A673 (cell line): Measurements from ENCODE around the gene ZFYVE21. TPM values are rescaled to one million over a fixed set of nuclear protein-coding genes. Genes with fewer than 3 reads are reported as not detected.

ENCODE experiments used
- BruUV-seq: library from RNA; stranded (reverse); fragments of 400-500 nt; replicated peaks from 2 replicates; lab custom pipeline; 2021; lab: Mats Ljungman, UMichigan
- CTCF ChIA-PET: fragments of 300-600 bp; sonication (Branson Sonifier 250); formaldehyde crosslinking; loops from one replicate; lab custom pipeline; 2022; ENCODE audit warnings: antibody characterized with exemption; lab: Charles Lee
- POLR2A ChIA-PET: fragments of 300-600 bp; sonication (Branson Sonifier 250); formaldehyde crosslinking; loops from one replicate; lab custom pipeline; 2022; ENCODE audit warnings: antibody characterized with exemption; ENCODE audit not compliant: low non-redundant PET; lab: Charles Lee
- DNase-seq: peaks from one replicate; pipeline ENCODE4 v3.0.0-alpha.2; 2015; ENCODE audit warnings: low spot score
- H3K27ac ChIP-seq: fragments of 200-600 bp; sonication (generic); 2 replicates; pipeline ENCODE4 v1.5.1; 2016; ENCODE audit warnings: mixed run types, low read depth, mild to moderate bottlenecking, mixed read lengths, antibody characterized with exemption, low read length; ENCODE audit not compliant: poor library complexity, severe bottlenecking
- H3K27me3 ChIP-seq: fragments of 200-600 bp; sonication (generic); replicated peaks from 2 replicates; pipeline ENCODE4 v1.6.1; 2017; ENCODE audit warnings: mixed run types, low read depth, mild to moderate bottlenecking, mixed read lengths, antibody characterized with exemption, low read length; ENCODE audit not compliant: insufficient read depth, poor library complexity
- H3K36me3 ChIP-seq: fragments of 200-600 bp; sonication (generic); 2 replicates; pipeline ENCODE4 v1.6.1; 2016; ENCODE audit warnings: mixed run types, mild to moderate bottlenecking, mixed read lengths, antibody characterized with exemption, low read length; ENCODE audit not compliant: insufficient read depth, poor library complexity, severe bottlenecking
- H3K4me1 ChIP-seq: fragments of 200-600 bp; sonication (generic); 2 replicates; pipeline ENCODE4 v1.6.1; 2017; ENCODE audit warnings: mixed run types, mild to moderate bottlenecking, mixed read lengths, antibody characterized with exemption, low read length; ENCODE audit not compliant: insufficient read depth, poor library complexity, severe bottlenecking
- H3K4me3 ChIP-seq: fragments of 200-600 bp; sonication (generic); 2 replicates; pipeline ENCODE4 v1.5.1; 2016; ENCODE audit warnings: low read depth, mixed run types, mild to moderate bottlenecking, mixed read lengths, low read length; ENCODE audit not compliant: poor library complexity, severe bottlenecking
- H3K9me3 ChIP-seq: fragments of 200-600 bp; sonication (generic); 2 replicates; pipeline ENCODE4 v1.6.1; 2016; ENCODE audit warnings: mixed run types, low read depth, mild to moderate bottlenecking, mixed read lengths, antibody characterized with exemption, low read length; ENCODE audit not compliant: poor library complexity, severe bottlenecking
- EZH2 ChIP-seq: fragments of 200-600 bp; sonication (generic); IDR thresholded peaks from 2 replicates; pipeline ENCODE4 v1.6.1; 2017; ENCODE audit warnings: borderline replicate concordance, low read depth, mild to moderate bottlenecking, mixed read lengths, antibody characterized with exemption, low read length; ENCODE audit not compliant: poor library complexity, severe bottlenecking
- intact Hi-C: fragments of 100-400 bp; cut with micrococcal nuclease; formaldehyde crosslinking; loops from one replicate; pipeline ENCODE4 v1.10.0; 2022; ENCODE audit not compliant: unreplicated experiment
- total RNA-seq: library from RNA; stranded (reverse); gene quantifications from 2 replicates; pipeline ENCODE4 v1.2.3, GENCODE V29; 2021
- TF ChIP-seq, protein P1 (sequence below): fragments of 300-800, 200-600 bp; sonication (generic); conservative IDR thresholded peaks from 2 replicates; pipeline ENCODE4 v1.5.1; 2017; ENCODE audit warnings: low read depth, mild to moderate bottlenecking, antibody characterized with exemption, low read length, moderate library complexity, mixed read lengths

Gene ZFYVE21
- total RNA-seq, 1 experiment from 2014 or later = 35.7 TPM

DNA sequence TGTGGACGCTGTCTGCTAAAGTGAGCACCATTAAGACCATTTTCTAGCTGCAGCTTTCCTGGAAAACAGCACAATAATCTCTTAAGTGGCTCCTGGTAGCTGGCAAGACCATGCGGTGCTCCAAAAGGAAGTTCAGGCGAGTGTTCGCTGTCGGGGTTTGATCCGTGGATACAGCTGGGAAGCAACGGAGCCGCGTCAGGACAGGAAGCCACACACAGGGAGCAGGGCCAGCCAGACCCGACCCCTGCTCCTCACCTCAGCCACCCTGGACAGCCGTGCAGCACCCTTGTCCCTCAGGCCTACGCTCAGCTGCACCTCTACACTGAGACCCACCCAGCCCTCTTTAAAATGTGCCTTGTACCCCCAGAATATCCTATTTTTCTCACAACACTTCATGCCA, 19.4 kb downstream of the ZFYVE21 start:
- no peak overlapping the region for H3K4me3 ChIP-seq
- intact Hi-C loops = no loop called here
- ChIA-PET CTCF (no interaction called here), POLR2A (no interaction called here)
- no TSS peak for BruUV-seq
- no peak overlapping the region for H3K27ac ChIP-seq
- peaks cover 16% of the 10 kb centered on the region for H3K36me3 ChIP-seq
- TF ChIP-seq, protein P1, sequence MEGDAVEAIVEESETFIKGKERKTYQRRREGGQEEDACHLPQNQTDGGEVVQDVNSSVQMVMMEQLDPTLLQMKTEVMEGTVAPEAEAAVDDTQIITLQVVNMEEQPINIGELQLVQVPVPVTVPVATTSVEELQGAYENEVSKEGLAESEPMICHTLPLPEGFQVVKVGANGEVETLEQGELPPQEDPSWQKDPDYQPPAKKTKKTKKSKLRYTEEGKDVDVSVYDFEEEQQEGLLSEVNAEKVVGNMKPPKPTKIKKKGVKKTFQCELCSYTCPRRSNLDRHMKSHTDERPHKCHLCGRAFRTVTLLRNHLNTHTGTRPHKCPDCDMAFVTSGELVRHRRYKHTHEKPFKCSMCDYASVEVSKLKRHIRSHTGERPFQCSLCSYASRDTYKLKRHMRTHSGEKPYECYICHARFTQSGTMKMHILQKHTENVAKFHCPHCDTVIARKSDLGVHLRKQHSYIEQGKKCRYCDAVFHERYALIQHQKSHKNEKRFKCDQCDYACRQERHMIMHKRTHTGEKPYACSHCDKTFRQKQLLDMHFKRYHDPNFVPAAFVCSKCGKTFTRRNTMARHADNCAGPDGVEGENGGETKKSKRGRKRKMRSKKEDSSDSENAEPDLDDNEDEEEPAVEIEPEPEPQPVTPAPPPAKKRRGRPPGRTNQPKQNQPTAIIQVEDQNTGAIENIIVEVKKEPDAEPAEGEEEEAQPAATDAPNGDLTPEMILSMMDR = no peak
- no peaks in the 10 kb centered on the region for H3K9me3 ChIP-seq
- no peak for DNase-seq
- H3K27me3 ChIP-seq = no peaks in the 10 kb centered on the region
- no peaks in the 10 kb centered on the region for H3K4me1 ChIP-seq

DNA sequence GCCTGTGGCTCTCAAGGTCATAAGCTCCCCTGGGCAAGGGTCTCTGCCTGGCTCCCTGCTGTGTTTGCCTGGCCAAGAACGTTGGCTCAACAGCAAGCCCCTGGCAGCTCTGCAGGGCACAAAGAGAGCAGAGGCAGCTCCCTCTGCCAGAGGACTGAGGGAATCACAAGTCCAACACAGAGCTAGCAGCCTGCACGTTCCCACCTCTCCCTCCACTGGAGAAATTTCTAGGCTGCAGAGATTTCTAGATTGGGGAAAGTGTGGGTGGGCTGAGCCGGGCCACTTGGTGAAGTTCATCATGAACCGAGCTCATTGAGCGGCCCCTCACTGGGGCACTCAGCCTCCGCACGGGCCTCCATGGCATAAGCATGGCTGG, 19.8 kb downstream of the ZFYVE21 start:
- Histone ChIP-seq H3K36me3 (peaks cover 16% of the 10 kb centered on the region), H3K4me1 (no peaks in the 10 kb centered on the region), H3K27me3 (no peaks in the 10 kb centered on the region), H3K27ac (no peak overlapping the region), H3K9me3 (no peaks in the 10 kb centered on the region), H3K4me3 (no peak overlapping the region)
- no TSS peak for BruUV-seq
- intact Hi-C loops = no loop called here
- TF ChIP-seq, protein P1 = no peak
- no peak for TF ChIP-seq EZH2
- CTCF ChIA-PET = interaction anchor here (0.6 kb wide), 1 partner anchor 101 kb away, joined by 5 read pairs; no protein-coding TSS in a partner anchor
- no peak for DNase-seq
- POLR2A ChIA-PET = no interaction called here

DNA sequence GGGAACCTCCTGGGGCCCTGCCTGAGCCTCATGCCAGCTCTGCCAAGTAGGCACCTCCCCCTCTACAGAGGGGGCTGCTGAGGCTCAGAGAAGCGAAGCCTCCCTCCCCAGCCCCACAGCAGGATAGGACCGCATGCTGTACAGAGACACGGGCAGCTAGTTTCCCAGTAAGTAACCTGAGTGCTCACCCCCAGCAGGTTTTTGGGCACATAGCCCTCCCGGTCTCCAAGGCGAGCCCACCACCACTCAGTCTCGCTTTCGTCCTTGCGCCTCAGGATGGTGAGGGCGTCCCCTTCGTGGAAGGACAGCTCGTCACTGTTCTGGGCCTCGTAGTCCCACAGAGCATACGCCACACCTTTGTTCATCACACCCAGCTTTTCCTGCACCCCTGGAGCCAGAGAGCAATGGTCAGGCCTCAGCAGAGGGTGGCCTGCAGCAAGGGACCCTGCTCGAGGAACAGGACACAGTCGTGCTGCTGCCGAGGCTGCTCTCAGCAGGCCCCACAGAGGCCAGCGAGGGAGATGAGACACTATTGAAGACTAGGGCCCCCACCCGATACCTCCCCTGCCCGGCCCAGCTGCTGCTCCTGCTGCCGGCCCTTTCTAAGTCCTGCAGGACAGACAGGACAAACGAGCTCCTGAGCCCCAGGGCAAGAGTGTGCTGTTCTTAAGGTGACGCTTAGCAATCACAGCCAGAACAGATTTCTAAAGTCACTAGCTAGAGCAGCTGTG, 20.4 kb downstream of the ZFYVE21 start:
- TF ChIP-seq, protein P1 = no peak
- TF ChIP-seq EZH2 = no peak
- no TSS peak for BruUV-seq
- ChIA-PET CTCF (interaction anchor here (0.6 kb wide), 1 partner anchor 100 kb away, joined by 5 read pairs; no protein-coding TSS in a partner anchor), POLR2A (no interaction called here)
- Histone ChIP-seq H3K4me3 (no peak overlapping the region), H3K9me3 (no peaks in the 10 kb centered on the region), H3K27me3 (no peaks in the 10 kb centered on the region), H3K4me1 (no peaks in the 10 kb centered on the region), H3K27ac (no peak overlapping the region), H3K36me3 (peaks cover 16% of the 10 kb centered on the region)
- intact Hi-C loops = no loop called here
- DNase-seq = no peak
